SK-N-SH (cell line): ENCODE results near the gene AREG. TPM values are rescaled to one million over a fixed set of nuclear protein-coding genes. Genes with fewer than 3 reads are reported as not detected.

Experiments used
- CTCF ChIA-PET: fragments of 300-600, 350-600 bp; formaldehyde crosslinking; extraction: SDS; loops from one replicate; lab custom pipeline; 2021; lab: Yijun Ruan, JAX
- POLR2A ChIA-PET: fragments of 350-600 bp; sonication (Branson Sonifier 250); formaldehyde crosslinking; extraction: SDS; loops from one replicate; lab custom pipeline; 2020; ENCODE audit warnings: antibody characterized with exemption, inconsistent platforms; lab: Yijun Ruan, JAX
- DNase-seq: peaks from one replicate; pipeline ENCODE4 v3.0.0; 2012
- H2AFZ ChIP-seq: fragments of 200-600 bp; sonication (generic); 2 replicates; pipeline ENCODE4 v1.8.1; 2016; ENCODE audit warnings: antibody characterized with exemption, mild to moderate bottlenecking, low read depth
- H3F3A ChIP-seq: fragments of 200-600 bp; sonication (generic); replicated peaks from 2 replicates; pipeline ENCODE3; 2016; ENCODE audit warnings: antibody characterized with exemption, mild to moderate bottlenecking; ENCODE audit not compliant: insufficient read depth
- H3K27ac ChIP-seq, 2 experiments: fragments of 200-500 bp in 1 of 2; fragments of 200-600 bp in 1 of 2; sonication (Bioruptor generic) in 1 of 2; sonication (generic), shearing (Covaris generic) in 1 of 2; 2 replicates each; pipeline versions ENCODE4 v1.5.1 to v1.6.1; 2014 to 2016; ENCODE audit warnings: low read depth in 2 of 2, inconsistent platforms in 1 of 2, low read length in 1 of 2, mild to moderate bottlenecking in 1 of 2, mixed read lengths in 1 of 2
- H3K27me3 ChIP-seq: fragments of 200-600 bp; sonication (generic), shearing (Covaris generic); 2 replicates; pipeline ENCODE4 v1.6.1; 2016; ENCODE audit warnings: mixed run types; ENCODE audit not compliant: insufficient read depth
- H3K36me3 ChIP-seq, 2 experiments: fragments of 200-500 bp in 1 of 2; fragments of 200-600 bp in 1 of 2; sonication (Bioruptor generic) in 1 of 2; sonication (generic) in 1 of 2; replicated peaks in 1 of 2; 2 replicates each; pipeline versions ENCODE3 to v1.5.1; 2014 to 2016; ENCODE audit warnings: low read length in 1 of 2, mild to moderate bottlenecking in 1 of 2; ENCODE audit not compliant: insufficient read depth in 2 of 2, control insufficient read depth in 1 of 2
- H3K4me1 ChIP-seq, 2 experiments: fragments of 200-500 bp in 1 of 2; fragments of 200-600 bp in 1 of 2; sonication (Bioruptor generic) in 1 of 2; sonication (generic), shearing (Covaris generic) in 1 of 2; 2 replicates each; pipeline versions ENCODE4 v1.5.1 to v1.6.1; 2014 to 2016; ENCODE audit warnings: low read depth in 1 of 2, low read length in 1 of 2, mixed run types in 1 of 2; ENCODE audit not compliant: insufficient read depth in 2 of 2, control insufficient read depth in 1 of 2
- H3K4me2 ChIP-seq: fragments of 200-600 bp; sonication (generic), shearing (Covaris generic); 2 replicates; pipeline ENCODE4 v1.6.1; 2017; ENCODE audit warnings: mixed run types
- H3K4me3 ChIP-seq, 2 experiments: fragments of 200-500 bp in 1 of 2; fragments of 200-600 bp in 1 of 2; sonication (Bioruptor generic) in 1 of 2; sonication (generic), shearing (Covaris generic) in 1 of 2; 2 replicates each; pipeline versions ENCODE4 v1.5.1 to v1.8.1; 2014 to 2016; ENCODE audit warnings: low read depth in 2 of 2, inconsistent platforms in 1 of 2, low read length in 1 of 2, mild to moderate bottlenecking in 1 of 2, mixed read lengths in 1 of 2, moderate library complexity in 1 of 2
- H3K79me2 ChIP-seq: fragments of 200-600 bp; sonication (generic); 2 replicates; pipeline ENCODE4 v1.8.1; 2017; ENCODE audit warnings: mild to moderate bottlenecking; ENCODE audit not compliant: insufficient read depth
- H3K9ac ChIP-seq: fragments of 200-600 bp; sonication (generic); 2 replicates; pipeline ENCODE4 v1.6.1; 2017; ENCODE audit warnings: mixed run types
- H3K9me2 ChIP-seq: fragments of 200-600 bp; sonication (generic); 2 replicates; pipeline ENCODE4 v1.6.1; 2017; ENCODE audit warnings: mixed run types
- H3K9me3 ChIP-seq: fragments of 200-600 bp; sonication (generic); 2 replicates; pipeline ENCODE4 v1.6.1; 2017; ENCODE audit warnings: mixed run types, mild to moderate bottlenecking, moderate library complexity
- H4K20me1 ChIP-seq: fragments of 200-600 bp; sonication (generic); 2 replicates; pipeline ENCODE4 v1.6.1; 2017; ENCODE audit warnings: mild to moderate bottlenecking, mixed run types; ENCODE audit not compliant: insufficient read depth
- CHD2 ChIP-seq: fragments of 150-350 bp; IDR thresholded peaks from 2 replicates; pipeline ENCODE4 v1.6.1; 2018; ENCODE audit warnings: low read length; ENCODE audit not compliant: partially characterized antibody
- ELF1 ChIP-seq: IDR thresholded peaks from 2 replicates; pipeline ENCODE4 v1.4.0; 2012
- FOXJ3 ChIP-seq: sonication (generic); formaldehyde crosslinking; IDR thresholded peaks from 2 replicates; pipeline ENCODE4 v1.5.1; 2020; ENCODE audit warnings: mild to moderate bottlenecking, missing genetic modification reagents
- GABPA ChIP-seq: IDR thresholded peaks from 2 replicates; pipeline ENCODE4 v1.4.0; 2012; ENCODE audit warnings: low read depth, mild to moderate bottlenecking
- JUND ChIP-seq: IDR thresholded peaks from 2 replicates; pipeline ENCODE4 v1.4.0; 2012
- MEF2A ChIP-seq: IDR thresholded peaks from 2 replicates; pipeline ENCODE4 v1.4.0; 2012; ENCODE audit warnings: low read depth, borderline replicate concordance
- NFIC ChIP-seq: IDR thresholded peaks from 2 replicates; pipeline ENCODE4 v1.4.0; 2012; ENCODE audit warnings: borderline replicate concordance
- NRF1 ChIP-seq: IDR thresholded peaks from 2 replicates; pipeline ENCODE4 v1.6.1; 2012; ENCODE audit warnings: low read depth, mild to moderate bottlenecking, low read length
- POLR2AphosphoS5 ChIP-seq: IDR thresholded peaks from 2 replicates; pipeline ENCODE4 v1.6.1; 2012; ENCODE audit warnings: low read depth, low read length
- SMC3 ChIP-seq: IDR thresholded peaks from 2 replicates; pipeline ENCODE4 v1.6.1; 2012; ENCODE audit warnings: low read depth, low read length, improper control_type of control experiment
- USF2 ChIP-seq: fragments of 150-350 bp; IDR thresholded peaks from 2 replicates; pipeline ENCODE4 v1.6.1; 2017; ENCODE audit warnings: antibody characterized with exemption, low read length, low read depth, borderline replicate concordance
- YY1 ChIP-seq: IDR thresholded peaks from 2 replicates; pipeline ENCODE4 v1.4.0; 2012; ENCODE audit warnings: low read depth, mild to moderate bottlenecking
- ZBTB33 ChIP-seq: IDR thresholded peaks from 2 replicates; pipeline ENCODE4 v1.4.0; 2012; ENCODE audit warnings: low read depth, borderline replicate concordance
- WGBS: methylation state at CpG from one replicate; pipeline ENCODE4 v1.1.6; 2017; ENCODE audit warnings: low lambda C conversion rate; 5-methylcytosine and 5-hydroxymethylcytosine counted together
- polyA plus RNA-seq, 3 experiments: library from polyadenylated mRNA; depleted of rRNA; stranded (reverse); fragments of >200 nt; gene quantifications; 2 replicates each; pipeline ENCODE4 v1.2.3, GENCODE V29; 2012

The AREG gene
- polyA plus RNA-seq, 1 of the 3 experiments (the other 2 are of a cell fraction): not detected

GRCh38 chr4:74415602-74416300, 29.2 kb upstream of the AREG start (continued):
- no peak for TF ChIP-seq MEF2A
- TF ChIP-seq SMC3: no peak

GRCh38 chr4:74418063-74418670, 26.8 kb upstream of the AREG start:
- TF ChIP-seq YY1: no peak
- H3K4me2 ChIP-seq: no peak overlapping the region
- no peaks in the 10 kb centered on the region; the same call in 1 of the 2 replicates for H3K27me3 ChIP-seq
- H3K9me3 ChIP-seq: no peaks in the 10 kb centered on the region
- 5% methylated on average over 6 of the region's 6 CpGs for WGBS
- POLR2A ChIA-PET: no interaction called here
- H3K9me2 ChIP-seq: no peaks in the 10 kb centered on the region
- no peak overlapping the region for H3K4me3 ChIP-seq
- no peaks in the 10 kb centered on the region for H4K20me1 ChIP-seq
- no peak for DNase-seq
- H3K36me3 ChIP-seq: no peaks in the 10 kb centered on the region
- H3K4me1 ChIP-seq: no peaks in the 10 kb centered on the region
- H3K9ac ChIP-seq: no peak overlapping the region
- H3K27ac ChIP-seq: no peak overlapping the region
- no peak overlapping the region for H2AFZ ChIP-seq
- no peaks in the 10 kb centered on the region for H3F3A ChIP-seq
- no peaks in the 10 kb centered on the region for H3K79me2 ChIP-seq
- CTCF ChIA-PET: no interaction called here

GRCh38 chr4:74420863-74421262, 24.1 kb upstream of the AREG start:
- POLR2A ChIA-PET: interaction anchor here (0.6 kb wide), 1 partner anchor 568 kb away, joined by 3 read pairs; the partner anchor contains the start of gene PF4V1
- H4K20me1 ChIP-seq: no peaks in the 10 kb centered on the region
- CTCF ChIA-PET: interaction anchor here (1.0 kb wide), 1 partner anchor 465 kb away, joined by 3 read pairs; no protein-coding TSS in a partner anchor
- no peak overlapping the region for H3K4me2 ChIP-seq
- H3K27me3 ChIP-seq: no peaks in the 10 kb centered on the region; the same call in 1 of the 2 replicates
- no peak for TF ChIP-seq POLR2AphosphoS5
- no peak for TF ChIP-seq GABPA
- TF ChIP-seq FOXJ3 (CRISPR knock-in tag): no peak
- TF ChIP-seq CHD2: no peak
- H2AFZ ChIP-seq: no peak overlapping the region
- H3K4me3 ChIP-seq: no peak overlapping the region
- WGBS: 14% methylated on average over 2 of the region's 5 CpGs
- DNase-seq: no peak
- H3K9me3 ChIP-seq: no peaks in the 10 kb centered on the region
- H3F3A ChIP-seq: no peaks in the 10 kb centered on the region
- H3K79me2 ChIP-seq: no peaks in the 10 kb centered on the region
- no peak overlapping the region for H3K9ac ChIP-seq
- no peaks in the 10 kb centered on the region; the same call in 1 of the 2 replicates for H3K9me2 ChIP-seq
- no peaks in the 10 kb centered on the region for H3K4me1 ChIP-seq
- H3K36me3 ChIP-seq: no peaks in the 10 kb centered on the region
- no peak overlapping the region for H3K27ac ChIP-seq

GRCh38 chr4:74423104-74423503, 21.8 kb upstream of the AREG start:
- DNase-seq: no peak
- TF ChIP-seq FOXJ3 (CRISPR knock-in tag) (no peak), POLR2AphosphoS5 (no peak), ELF1 (no peak), NFIC (no peak), USF2 (no peak), NRF1 (no peak), ZBTB33 (no peak), JUND (no peak)
- CTCF ChIA-PET: no interaction called here

More at GRCh38 chr4:74423104-74423503, 21.8 kb upstream of the AREG start:
- Histone ChIP-seq H3K9me3 (no peaks in the 10 kb centered on the region), H3K4me1 (no peaks in the 10 kb centered on the region), H3K9me2 (no peaks in the 10 kb centered on the region; the same call in 1 of the 2 replicates), H3K79me2 (no peaks in the 10 kb centered on the region), H3K27ac (no peak overlapping the region), H2AFZ (no peak overlapping the region), H4K20me1 (no peaks in the 10 kb centered on the region), H3K9ac (no peak overlapping the region), H3K36me3 (no peaks in the 10 kb centered on the region), H3F3A (no peaks in the 10 kb centered on the region), H3K4me2 (no peak overlapping the region), H3K27me3 (no peaks in the 10 kb centered on the region; the same call in 1 of the 2 replicates), H3K4me3 (no peak overlapping the region)
- POLR2A ChIA-PET: no interaction called here
- 4% methylated on average over 1 of the region's 1 CpG for WGBS
